Activated naive CD4-positive, alpha-beta T cell treated with anti-CD3 and anti-CD28 coated beads, Interleukin-2, amount 50 U/mL, for 16 hours (primary cell): Measurements from ENCODE around the gene NOTUM.
A peak's percentile ranks its signal among the peaks of the same experiment; 100 is the strongest.

Experiments used
- DNase-seq: peaks from one replicate; pipeline ENCODE4 v3.0.0-alpha.2; 2020

NOTUM gene

GRCh38 chr17:81934850-81935708 is 25.9 kb downstream of the NOTUM start:
- no peak for DNase-seq

DNA sequence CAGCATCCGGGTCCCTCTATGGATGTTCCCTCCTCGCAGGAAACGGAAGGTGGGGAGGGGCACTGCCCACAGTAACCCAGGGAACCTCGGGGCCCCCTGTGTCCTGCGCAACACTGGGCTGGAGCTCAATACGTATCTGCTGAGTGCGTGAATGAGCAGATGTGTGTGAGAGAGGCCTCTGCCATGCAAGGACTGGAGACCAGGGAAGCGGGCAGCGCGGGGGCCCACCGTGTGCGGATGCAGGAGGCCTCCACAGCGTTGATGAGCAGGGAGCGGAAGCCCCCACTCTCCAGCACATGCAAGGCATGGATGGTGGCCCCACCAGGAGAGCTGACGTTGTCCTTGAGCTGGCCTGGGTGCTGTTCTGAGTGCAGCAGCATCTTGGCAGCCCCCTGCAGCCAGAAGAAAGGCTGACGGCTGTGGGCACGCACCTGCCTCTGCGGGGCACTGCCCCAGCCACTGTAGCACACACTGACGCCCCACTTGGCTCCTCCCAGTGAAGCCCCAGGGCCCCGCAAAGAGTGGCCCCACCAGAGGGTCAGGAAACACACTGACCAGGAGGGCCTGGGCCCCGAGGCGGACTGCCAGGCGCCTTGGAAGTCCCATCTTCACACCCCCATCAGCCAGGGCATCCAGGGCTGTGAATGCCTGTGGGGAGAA is 26.8 kb downstream of the NOTUM start:
- DNase-seq, result no peak

GRCh38 chr17:81933178-81933699 is 27.7 kb downstream of the NOTUM start:
- DNase-seq, result no peak

DNA sequence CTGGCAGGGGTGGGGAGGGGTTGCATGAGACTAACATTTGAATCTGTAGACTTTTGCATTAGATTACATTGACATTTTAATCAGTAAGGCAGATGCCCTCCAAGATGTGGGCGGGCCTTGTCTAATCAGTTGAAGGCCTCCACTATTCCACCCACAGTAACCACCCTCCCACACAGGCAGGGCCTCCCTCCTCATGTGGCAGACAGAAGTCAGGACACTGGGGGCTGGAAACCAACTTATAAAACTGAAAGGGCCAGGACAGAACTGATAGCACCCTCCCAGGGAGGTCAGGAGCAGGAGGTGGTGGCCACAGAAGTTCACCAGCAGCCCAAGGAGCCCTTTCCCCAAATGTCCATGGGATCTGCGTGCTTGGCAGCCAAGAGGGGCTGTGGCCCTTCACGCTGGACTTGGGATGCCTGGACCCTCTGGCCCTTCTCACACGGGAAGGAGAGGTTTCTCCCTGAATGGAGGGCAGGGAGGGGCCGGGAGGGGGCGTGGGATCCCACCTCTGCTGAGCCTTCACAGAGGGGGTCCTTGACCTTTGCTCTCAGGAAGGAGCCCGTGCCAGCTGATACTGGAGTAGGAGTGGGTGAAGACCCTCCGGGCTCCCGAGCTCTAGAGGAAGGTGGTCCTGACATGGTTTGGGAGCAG is 28.5 kb downstream of the NOTUM start:
- DNase-seq, result no peak

DNA sequence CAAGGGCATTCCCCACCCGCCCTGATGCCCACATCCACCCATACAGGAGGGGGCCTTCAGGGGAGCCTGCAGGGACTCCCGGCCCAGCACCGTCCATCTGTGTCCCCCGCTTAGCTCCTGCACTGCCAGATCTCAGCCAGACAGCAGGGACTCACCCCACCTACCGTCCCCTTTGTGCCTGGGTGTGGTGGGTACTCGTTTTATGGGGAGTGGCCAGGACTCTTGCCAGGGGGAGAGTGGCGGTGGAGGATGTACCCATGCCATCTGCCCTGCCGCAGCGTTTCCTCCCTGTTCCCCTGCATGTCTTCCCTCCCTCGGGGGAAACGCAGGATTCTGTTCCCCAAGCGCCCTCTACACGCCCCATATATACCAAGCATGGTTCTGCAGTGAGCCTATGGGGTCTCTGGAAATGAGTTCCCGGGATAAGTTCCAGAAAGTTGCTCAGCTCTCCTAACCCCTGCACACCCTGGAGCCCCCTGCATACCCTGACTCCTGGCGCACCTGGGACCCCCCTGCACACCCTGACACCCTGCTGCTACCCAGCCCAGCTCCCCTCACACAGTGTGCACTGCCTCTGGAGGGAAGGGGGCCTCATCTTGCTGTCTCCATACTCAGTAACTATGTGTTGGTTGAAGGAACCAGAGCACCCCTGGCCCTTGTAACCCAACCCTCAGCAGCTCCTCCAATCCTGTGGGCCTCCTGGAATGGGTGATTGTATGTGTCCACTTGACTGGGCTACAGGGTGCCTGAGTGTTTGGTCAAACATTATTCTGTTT is 29.2 kb downstream of the NOTUM start:
- DNase-seq, result no peak

- no peak for DNase-seq
Observed at GRCh38 chr17:81931189-81931556, 29.8 kb downstream of the NOTUM start.

GRCh38 chr17:81930142-81931125 is 30.6 kb downstream of the NOTUM start:
- no peak for DNase-seq

DNA sequence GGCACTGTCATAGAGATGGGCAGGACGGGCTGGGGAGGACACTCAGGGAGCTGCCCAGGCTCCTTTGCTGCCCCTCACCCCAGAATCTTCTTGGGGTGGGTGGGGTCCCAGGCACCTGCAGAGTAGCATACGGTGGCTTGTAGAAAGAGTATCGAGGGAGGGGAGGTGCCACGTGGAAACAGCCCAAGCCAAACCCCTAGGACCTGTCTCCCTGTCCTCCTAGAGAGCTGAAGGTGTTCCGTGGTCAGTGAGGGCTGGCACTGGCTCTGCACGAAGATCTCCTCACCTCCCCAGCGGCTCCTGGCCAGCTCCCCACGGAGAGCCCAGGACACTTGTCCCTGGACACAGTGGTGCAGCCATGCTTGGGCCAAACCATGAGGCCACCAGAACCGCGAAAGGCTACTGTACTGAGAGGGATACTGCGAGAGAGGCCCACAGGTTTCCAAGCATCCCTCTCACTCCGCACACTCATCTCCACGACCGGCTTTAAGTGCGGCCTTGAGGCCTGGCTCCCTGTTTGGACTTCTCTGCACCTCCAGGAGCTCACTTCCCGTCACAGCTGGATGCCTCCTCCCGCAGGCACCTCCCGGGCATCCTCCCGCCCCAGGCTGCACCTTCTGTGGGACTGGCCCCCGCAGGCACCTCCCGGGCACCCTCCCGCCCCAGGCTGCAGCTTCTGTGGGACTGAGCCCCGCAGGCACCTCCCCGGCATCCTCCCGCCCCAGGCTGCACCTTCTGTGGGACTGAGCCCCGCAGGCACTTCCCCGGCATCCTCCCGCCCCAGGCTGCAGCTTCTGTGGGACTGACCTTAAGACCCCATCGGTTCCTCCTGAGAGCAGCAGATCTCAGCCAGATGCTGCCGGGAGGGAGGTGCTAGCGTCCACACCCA is 31.5 kb downstream of the NOTUM start:
- DNase-seq, result no peak

- no peak for DNase-seq
Observed at GRCh38 chr17:81928544-81929252, 32.3 kb downstream of the NOTUM start.

DNA sequence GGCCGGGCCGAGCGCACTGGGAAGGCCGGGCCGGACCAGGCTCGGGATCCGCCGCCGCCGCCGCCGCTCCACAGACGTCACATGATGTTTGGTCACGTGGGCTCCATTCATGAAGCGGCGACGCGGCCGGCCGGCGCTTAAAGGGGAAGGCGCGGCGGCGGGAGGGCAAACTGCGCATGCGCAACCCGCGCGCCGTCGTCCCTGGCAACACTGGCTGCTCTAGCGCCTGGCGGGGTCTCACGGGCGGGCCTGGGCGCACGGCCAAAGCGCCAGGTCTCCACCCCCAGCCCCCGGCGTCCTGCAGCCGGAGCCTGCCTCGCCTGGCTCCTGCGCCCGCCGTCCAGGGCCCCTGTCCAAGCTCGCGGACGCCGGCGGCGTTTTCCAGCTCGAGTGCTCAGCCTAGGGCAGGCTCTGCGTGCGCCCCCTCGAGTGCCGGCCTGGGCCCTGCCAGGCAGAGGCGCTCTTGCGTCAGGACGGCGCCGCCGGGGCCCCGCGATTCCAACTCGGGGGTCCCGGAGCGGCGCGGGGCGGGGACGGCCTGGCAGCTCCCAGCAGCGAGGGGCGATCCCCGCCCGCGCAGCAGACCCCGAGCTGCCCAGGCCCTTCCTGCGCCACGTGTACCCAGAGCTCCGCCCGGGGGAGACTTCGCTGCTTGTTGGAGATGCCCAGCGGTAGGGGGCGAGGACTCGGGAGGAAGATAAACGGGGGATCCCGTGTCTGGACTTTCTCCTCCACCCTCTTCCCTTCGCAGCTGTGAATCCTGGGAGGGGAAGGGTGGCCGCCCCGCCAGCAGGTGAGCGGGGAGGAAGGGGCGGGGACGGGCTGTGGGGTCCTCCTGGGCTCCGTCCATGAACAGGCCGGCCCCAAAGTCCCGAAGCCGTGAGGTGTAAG is 33.1 kb downstream of the NOTUM start, which contains the start of gene MAFG:
MAFG (minus strand) TSS at position 83 of the 891 bp plus-strand sequence. CDS start 4,550 bp downstream, outside the sequence.
- DNase-seq, result peak; percentile 89

DNA sequence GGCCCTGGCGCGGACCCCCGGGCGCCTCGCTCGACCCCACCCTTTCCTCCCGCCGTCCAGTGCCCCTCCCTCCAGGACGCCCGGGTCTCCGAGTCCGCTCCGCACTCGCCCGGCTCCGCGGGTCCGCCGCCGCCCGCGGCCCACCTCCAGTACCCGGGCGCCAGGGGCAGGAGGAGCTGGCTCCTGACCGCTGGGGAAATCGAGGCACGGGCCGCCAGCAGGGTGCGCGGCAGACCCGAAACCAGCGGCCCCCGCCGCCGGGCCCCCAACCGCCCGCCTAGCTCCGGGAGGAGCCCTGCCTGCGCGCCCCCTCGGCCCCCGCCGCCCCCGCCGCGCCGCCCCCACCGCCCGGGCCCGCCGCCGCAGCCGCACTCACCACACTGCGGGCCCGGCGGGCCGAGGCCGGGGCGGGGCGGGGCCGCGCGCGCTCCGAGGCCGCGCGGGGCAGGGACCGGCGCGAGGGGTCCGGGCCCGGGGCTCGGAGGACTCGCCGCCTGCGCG is 33.8 kb downstream of the NOTUM start:
- peak; percentile 34 for DNase-seq

- peak; percentile 76 for DNase-seq
Observed at GRCh38 chr17:81926451-81927151, 34.4 kb downstream of the NOTUM start.

DNA sequence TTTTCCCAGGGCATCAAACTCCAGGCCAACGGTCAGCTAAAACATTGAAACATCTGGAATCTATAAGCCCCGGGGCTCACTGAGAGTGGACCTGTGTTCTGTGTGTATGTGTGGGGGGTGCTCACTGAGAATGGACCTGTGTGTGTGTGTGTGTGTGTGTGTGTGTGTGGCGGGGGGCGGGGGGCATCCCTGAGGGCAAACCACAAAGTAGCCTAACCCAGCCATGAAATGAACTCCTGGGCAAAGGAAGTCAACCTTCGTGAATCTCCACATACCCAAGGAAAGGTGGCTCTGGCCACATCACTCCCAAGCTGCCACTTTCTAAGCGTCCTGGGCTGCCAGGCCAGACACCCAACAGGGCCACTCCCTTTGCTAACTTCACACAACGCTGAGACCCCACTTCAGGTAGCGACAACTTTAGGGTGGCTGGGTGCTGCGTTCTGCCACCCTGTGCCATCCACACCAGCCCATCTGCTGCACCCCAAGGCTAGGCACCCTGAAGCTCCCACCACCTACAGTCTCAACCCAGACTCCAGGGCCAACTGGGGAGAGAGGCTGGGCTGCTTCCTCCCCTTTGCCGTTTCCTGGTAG is 35.0 kb downstream of the NOTUM start:
- DNase-seq, result no peak

DNA sequence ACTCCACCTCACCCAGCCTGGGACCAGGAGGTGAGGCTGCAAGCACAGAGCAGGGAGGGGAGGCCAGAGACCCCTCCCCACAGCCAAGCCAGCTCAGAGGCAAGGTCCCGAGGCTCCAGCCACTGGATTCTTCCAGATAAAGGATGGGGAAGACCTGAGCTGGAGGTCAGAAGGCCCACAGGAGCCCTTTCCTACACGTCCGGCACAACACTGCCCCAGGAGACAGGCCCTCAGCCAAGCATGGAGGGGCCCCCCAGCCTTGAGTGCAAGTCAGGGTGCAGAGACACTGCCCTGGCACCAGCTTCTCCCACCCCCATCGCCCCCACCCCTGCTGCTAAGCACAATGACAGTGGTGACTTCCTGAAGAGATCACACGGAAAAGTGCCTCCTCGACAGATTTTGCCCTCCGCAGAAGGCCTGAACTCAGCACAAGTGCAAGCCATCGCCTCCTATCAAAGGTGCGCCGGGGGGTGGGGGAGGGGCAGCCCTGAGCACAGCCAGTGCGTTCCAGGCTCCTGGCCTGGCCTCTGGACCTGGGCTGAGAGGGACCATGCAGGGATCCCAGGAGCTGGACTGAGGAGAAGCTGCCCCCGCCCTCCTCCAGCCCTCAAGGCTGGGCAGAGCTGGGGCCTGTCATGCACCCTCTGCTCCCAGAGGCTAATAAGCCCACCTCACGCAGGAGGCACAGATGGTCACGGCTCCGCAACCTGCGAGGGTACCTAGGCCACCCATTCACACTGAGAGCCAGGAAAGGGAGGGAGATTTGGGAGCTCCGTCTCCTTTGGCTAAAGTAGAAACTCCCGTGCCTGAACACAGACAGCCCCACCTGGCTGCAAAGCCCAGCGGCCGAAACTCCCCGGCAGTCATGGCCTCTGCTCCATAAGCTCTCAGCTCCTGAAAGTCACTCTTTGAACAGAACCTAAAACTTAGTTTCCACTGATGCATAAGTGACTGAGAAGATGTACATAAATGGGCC is 36.1 kb downstream of the NOTUM start:
- DNase-seq, result no peak

- DNase-seq, result no peak
Observed at GRCh38 chr17:81923302-81924260, 37.4 kb downstream of the NOTUM start.
